SU-DHL-6 (cell line): Measurements from ENCODE around the gene ANKZF1.

Experiments
- EZH2phosphoT487 ChIP-seq: fragments of 200-600 bp; sonication (generic), shearing (Covaris generic); conservative IDR thresholded peaks from 2 replicates; pipeline ENCODE4 v1.6.1; 2018; ENCODE audit warnings: mild to moderate bottlenecking, antibody characterized with exemption, low read length, moderate library complexity, mixed read lengths
- TF ChIP-seq, protein P1 (sequence below): fragments of 200-600 bp; sonication (generic); IDR thresholded peaks from one replicate; pipeline ENCODE4 v1.5.1; 2017; ENCODE audit warnings: antibody characterized with exemption, mild to moderate bottlenecking, low read length, moderate library complexity; ENCODE audit not compliant: insufficient read depth, poor library complexity, severe bottlenecking

- TF ChIP-seq, protein P1, sequence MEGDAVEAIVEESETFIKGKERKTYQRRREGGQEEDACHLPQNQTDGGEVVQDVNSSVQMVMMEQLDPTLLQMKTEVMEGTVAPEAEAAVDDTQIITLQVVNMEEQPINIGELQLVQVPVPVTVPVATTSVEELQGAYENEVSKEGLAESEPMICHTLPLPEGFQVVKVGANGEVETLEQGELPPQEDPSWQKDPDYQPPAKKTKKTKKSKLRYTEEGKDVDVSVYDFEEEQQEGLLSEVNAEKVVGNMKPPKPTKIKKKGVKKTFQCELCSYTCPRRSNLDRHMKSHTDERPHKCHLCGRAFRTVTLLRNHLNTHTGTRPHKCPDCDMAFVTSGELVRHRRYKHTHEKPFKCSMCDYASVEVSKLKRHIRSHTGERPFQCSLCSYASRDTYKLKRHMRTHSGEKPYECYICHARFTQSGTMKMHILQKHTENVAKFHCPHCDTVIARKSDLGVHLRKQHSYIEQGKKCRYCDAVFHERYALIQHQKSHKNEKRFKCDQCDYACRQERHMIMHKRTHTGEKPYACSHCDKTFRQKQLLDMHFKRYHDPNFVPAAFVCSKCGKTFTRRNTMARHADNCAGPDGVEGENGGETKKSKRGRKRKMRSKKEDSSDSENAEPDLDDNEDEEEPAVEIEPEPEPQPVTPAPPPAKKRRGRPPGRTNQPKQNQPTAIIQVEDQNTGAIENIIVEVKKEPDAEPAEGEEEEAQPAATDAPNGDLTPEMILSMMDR: no peak
- TF ChIP-seq EZH2phosphoT487: no peak
Measured at GRCh38 chr2:219245148-219245898, 15.7 kb downstream of the ANKZF1 start, which contains the start of the genes GLB1L and STK16.
